Activated CD8-positive, alpha-beta T cell treated with anti-CD3 and anti-CD28 coated beads for 36 hours (primary cell): ENCODE results near the gene GNAL. TPM values are rescaled to one million over a fixed set of nuclear protein-coding genes. Genes with fewer than 3 reads are reported as not detected.

Source experiments
- ATAC-seq: fragments of 200-7000 bp; cut with Tn5 transposase; one replicate; pipeline ENCODE4 v1.10.0; 2021; ENCODE audit warnings: mild to moderate bottlenecking, moderate library complexity
- CTCF ChIA-PET: fragments of 350-600 bp; sonication (Branson Sonifier 250); formaldehyde crosslinking; loops from one replicate; lab custom pipeline; 2021; ENCODE audit warnings: antibody characterized with exemption; lab: Charles Lee
- POLR2A ChIA-PET: fragments of 350-600 bp; sonication (Branson Sonifier 250); formaldehyde crosslinking; loops from one replicate; lab custom pipeline; 2021; ENCODE audit warnings: antibody characterized with exemption; lab: Charles Lee
- DNase-seq: peaks from one replicate; pipeline ENCODE4 v3.0.0-alpha.2; 2020
- H3K27ac Mint-ChIP-seq: one replicate; pipeline ENCODE4 v1.8.0; 2021; ENCODE audit warnings: mild to moderate bottlenecking, mixed read lengths
- H3K27me3 Mint-ChIP-seq: one replicate; pipeline ENCODE4 v1.8.0; 2021; ENCODE audit warnings: mixed read lengths
- H3K36me3 Mint-ChIP-seq: one replicate; pipeline ENCODE4 v1.8.0; 2021; ENCODE audit warnings: low read depth, mixed read lengths
- H3K4me1 Mint-ChIP-seq: one replicate; pipeline ENCODE4 v1.8.0; 2021; ENCODE audit warnings: low read depth, mixed read lengths
- H3K4me3 Mint-ChIP-seq: one replicate; pipeline ENCODE4 v1.8.0; 2021; ENCODE audit warnings: mild to moderate bottlenecking, moderate library complexity, mixed read lengths
- H3K9me3 Mint-ChIP-seq: one replicate; pipeline ENCODE4 v1.8.0; 2021; ENCODE audit warnings: mixed read lengths
- CTCF ChIP-seq: fragments of 200-600 bp; IDR thresholded peaks from one replicate; pipeline ENCODE4 v1.8.0; 2022; ENCODE audit warnings: antibody characterized with exemption, mild to moderate bottlenecking
- intact Hi-C: fragments of 100-400 bp; cut with micrococcal nuclease; formaldehyde crosslinking; loops from one replicate; pipeline ENCODE4 v1.10.0; 2022
- total RNA-seq, 2 experiments: library from RNA; stranded (reverse); gene quantifications; one replicate each; pipeline ENCODE4 v1.2.3, GENCODE V29; 2021

The GNAL gene
- total RNA-seq, 2 experiments from 2014 or later, result 0.11 TPM; not detected in 1

DNA sequence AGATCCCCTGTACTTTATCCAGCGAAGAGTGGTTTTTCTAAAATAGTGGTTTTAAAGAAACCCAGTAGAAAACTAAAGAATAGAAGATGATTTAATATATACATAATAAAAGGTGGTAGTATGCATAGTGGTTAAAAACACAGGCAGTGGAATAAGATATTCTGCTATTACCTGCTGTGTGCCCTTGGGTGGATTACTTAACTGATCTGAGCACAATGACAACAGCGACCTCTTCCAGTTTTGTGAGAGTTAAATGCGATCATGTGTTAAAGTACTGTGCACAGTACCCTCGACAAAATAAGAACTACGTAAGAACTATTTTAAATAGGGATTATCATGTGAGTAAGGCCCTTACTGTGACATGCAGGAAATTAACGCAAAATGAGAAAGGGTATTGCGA lies 132.1 kb downstream of the GNAL start:
- H3K4me1 Mint-ChIP-seq, result no peaks in the 10 kb centered on the region
- H3K4me3 Mint-ChIP-seq, result no peak overlapping the region
- H3K9me3 Mint-ChIP-seq, result no peaks in the 10 kb centered on the region
- POLR2A ChIA-PET, result no interaction called here
- H3K27me3 Mint-ChIP-seq, result no peaks in the 10 kb centered on the region
- H3K36me3 Mint-ChIP-seq, result no peaks in the 10 kb centered on the region
- no peak for TF ChIP-seq CTCF
- H3K27ac Mint-ChIP-seq, result no peak overlapping the region
- no peak for ATAC-seq
- CTCF ChIA-PET, result interaction anchor here (1.4 kb wide), 1 partner anchor 88 kb away, joined by 3 read pairs; no protein-coding TSS in a partner anchor
- intact Hi-C loops, result no loop called here
- DNase-seq, result no peak

- H3K36me3 Mint-ChIP-seq, result no peaks in the 10 kb centered on the region
- no peak for TF ChIP-seq CTCF
- intact Hi-C loops, result no loop called here
- ChIA-PET CTCF (interaction anchor here (1.4 kb wide), 1 partner anchor 89 kb away, joined by 3 read pairs; no protein-coding TSS in a partner anchor), POLR2A (interaction anchor here (0.9 kb wide), 1 partner anchor 87 kb away, joined by 3 read pairs; the partner anchor contains the start of gene MPPE1)
- no peaks in the 10 kb centered on the region for H3K9me3 Mint-ChIP-seq
- DNase-seq (no peak), ATAC-seq (no peak)
- H3K27me3 Mint-ChIP-seq, result no peaks in the 10 kb centered on the region
- H3K4me1 Mint-ChIP-seq, result no peaks in the 10 kb centered on the region
- H3K27ac Mint-ChIP-seq, result no peak overlapping the region
- H3K4me3 Mint-ChIP-seq, result no peak overlapping the region
These were observed 132.7 kb downstream of the GNAL start for GRCh38 chr18:11821643-11822237.

DNA sequence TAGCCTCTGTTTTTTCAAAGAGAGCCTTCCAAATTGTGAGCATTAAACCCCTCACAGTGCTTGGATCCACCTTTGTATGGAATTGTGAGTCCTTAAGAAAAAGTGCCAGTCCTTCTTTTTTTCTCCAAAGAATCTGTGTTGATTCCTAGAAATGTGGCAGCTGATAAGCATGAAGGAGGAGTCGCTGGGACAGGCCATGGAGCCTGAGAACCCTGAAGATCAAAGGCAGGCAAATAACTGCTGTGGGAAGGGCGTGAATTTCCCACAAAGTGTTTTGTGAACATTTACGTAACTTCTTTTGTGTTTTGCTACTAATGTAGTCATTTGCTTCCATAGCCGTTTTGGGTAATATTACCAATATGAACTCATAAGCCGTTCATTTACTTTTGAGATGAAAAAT lies 134.5 kb downstream of the GNAL start:
- intact Hi-C loops, result no loop called here
- POLR2A ChIA-PET, result no interaction called here
- ATAC-seq (no peak), DNase-seq (no peak)
- CTCF ChIA-PET, result no interaction called here
- H3K4me1 Mint-ChIP-seq, result no peaks in the 10 kb centered on the region
- no peaks in the 10 kb centered on the region for H3K36me3 Mint-ChIP-seq
- no peaks in the 10 kb centered on the region for H3K9me3 Mint-ChIP-seq
- H3K4me3 Mint-ChIP-seq, result no peak overlapping the region
- TF ChIP-seq CTCF, result no peak
- no peak overlapping the region for H3K27ac Mint-ChIP-seq
- no peaks in the 10 kb centered on the region for H3K27me3 Mint-ChIP-seq

DNA sequence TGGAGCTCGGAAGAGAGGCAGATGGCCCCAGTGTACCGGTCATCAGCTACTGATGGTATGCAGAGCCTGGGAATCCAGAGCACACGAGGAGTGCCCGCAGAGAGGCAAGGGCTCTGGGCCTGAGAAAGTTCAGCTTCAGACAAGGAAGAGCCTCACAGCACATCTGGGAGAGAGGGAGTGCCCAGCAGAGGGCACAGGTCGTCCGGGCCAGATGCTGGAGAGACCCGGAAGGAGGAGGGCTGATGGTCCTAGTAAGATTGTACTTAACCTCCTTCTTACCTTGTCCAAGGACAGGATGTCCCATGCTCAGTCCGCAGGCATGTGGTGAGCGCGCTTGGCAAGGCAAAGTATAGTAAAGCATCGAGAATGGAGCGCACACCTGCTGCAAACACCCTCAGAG lies 137.8 kb downstream of the GNAL start:
- H3K4me3 Mint-ChIP-seq, result no peak overlapping the region
- no peak for TF ChIP-seq CTCF
- H3K27ac Mint-ChIP-seq, result no peak overlapping the region
- no peaks in the 10 kb centered on the region for H3K27me3 Mint-ChIP-seq
- ChIA-PET CTCF (interaction anchor here (1.0 kb wide), 1 partner anchor 169 kb away, joined by 4 read pairs; no protein-coding TSS in a partner anchor), POLR2A (no interaction called here)
- no peaks in the 10 kb centered on the region for H3K9me3 Mint-ChIP-seq
- DNase-seq (no peak), ATAC-seq (no peak)
- H3K36me3 Mint-ChIP-seq, result no peaks in the 10 kb centered on the region
- intact Hi-C loops, result no loop called here
- peaks cover 3% of the 10 kb centered on the region for H3K4me1 Mint-ChIP-seq

- ATAC-seq (peak; percentile 69), DNase-seq (no peak)
- Mint-ChIP-seq H3K27ac (no peak overlapping the region), H3K9me3 (no peaks in the 10 kb centered on the region), H3K27me3 (no peaks in the 10 kb centered on the region), H3K4me1 (peaks cover 3% of the 10 kb centered on the region), H3K36me3 (no peaks in the 10 kb centered on the region), H3K4me3 (no peak overlapping the region)
- ChIA-PET POLR2A (interaction anchor here (1.2 kb wide), 1 partner anchor 22 kb away, joined by 3 read pairs; no protein-coding TSS in a partner anchor), CTCF (interaction anchor here (1.3 to 1.5 kb wide), 3 partner anchors 13 to 210 kb away, joined by 3 to 4 read pairs (median 4); no protein-coding TSS in a partner anchor)
- intact Hi-C loops, result no loop called here
- TF ChIP-seq CTCF, result no peak
These were observed 139.8 kb downstream of the GNAL start for GRCh38 chr18:11828786-11829432.
